DMS79 treated with DMSO at 0.1 percent for 48 hours (cell line): ENCODE data around the gene ZFAND2A.
A peak's percentile ranks its signal among the peaks of the same experiment; 100 is the strongest.
"Not testable (repeated sequence)": the region's sequence is repeated elsewhere in the genome, so short reads cannot be mapped to it uniquely, and the experiment has no call there.

ENCODE experiments used
- DNase-seq: peaks from one replicate; lab custom pipeline; 2025; lab: John Stamatoyannopoulos, UW

The ZFAND2A gene

DNA sequence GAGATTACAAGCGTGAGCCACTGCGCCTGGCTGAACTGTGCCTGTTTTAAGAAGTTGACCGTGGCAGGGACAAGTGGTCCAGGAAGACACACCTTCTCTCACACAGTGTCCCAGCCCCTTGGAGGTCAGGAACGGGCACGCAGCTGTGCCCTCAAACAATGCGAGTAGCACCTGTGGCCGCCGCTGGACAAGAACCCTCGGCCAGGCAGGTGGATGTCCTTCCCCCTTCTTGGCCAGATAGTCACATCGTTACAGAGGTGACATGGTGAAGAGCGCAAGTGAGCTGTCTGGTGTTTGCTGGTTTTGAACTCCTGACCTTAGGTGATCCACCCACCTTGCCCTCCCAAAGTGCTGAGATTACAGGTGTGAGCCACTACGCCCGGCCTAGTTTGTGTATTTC, 8.8 kb downstream of the ZFAND2A start:
- DNase-seq: no peak

DNA sequence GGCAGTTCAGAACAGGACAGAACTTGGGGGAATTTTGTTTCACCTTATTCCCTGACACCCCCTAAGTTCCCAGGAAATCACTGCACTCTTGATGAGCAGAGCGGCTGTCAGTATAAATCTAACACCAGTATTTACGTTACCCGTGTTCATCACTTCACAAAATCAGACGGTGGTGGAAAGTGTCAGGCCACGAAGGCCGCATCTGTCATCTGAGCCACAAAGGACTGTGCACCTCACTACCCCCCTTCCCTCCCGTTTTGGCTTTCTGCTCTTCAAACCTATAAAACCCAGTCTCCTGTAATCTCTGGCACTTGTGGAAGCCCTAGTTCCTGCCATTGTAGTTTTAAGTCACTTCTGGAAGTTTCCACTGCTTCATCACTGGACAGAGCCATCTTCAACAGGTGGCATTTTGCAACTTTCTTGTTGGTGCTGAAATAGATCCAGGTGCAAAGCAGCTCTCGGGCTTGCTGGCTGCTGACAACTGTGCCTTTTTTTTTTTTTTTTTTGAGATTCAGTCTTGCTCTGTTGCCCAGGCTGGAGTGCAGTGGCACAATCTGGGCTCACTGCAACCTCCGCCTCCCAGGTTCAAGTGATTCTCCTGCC, 9.5 kb downstream of the ZFAND2A start:
- DNase-seq: no peak

DNA sequence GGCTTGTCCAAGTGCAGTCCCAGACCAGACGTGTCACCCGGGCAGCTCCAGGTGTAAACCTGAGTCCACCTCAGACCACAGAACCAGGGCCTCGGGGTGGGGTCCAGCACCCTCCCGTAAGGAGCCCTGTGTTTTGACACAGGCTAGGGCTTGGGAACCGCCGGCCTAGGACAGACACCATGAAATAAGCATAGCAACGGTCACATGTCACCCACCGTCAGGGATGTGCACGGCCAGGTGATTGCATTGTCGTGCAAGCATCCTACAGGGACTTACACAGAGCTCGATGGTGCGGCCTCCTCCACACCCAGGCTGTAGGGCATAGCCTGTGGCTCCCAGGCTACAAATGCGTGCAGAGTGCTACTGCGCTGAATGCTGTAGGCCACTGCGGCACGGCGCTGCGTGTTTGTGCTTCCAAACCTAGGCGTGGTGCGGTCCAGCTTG, 10.6 kb downstream of the ZFAND2A start:
- no peak for DNase-seq

DNA sequence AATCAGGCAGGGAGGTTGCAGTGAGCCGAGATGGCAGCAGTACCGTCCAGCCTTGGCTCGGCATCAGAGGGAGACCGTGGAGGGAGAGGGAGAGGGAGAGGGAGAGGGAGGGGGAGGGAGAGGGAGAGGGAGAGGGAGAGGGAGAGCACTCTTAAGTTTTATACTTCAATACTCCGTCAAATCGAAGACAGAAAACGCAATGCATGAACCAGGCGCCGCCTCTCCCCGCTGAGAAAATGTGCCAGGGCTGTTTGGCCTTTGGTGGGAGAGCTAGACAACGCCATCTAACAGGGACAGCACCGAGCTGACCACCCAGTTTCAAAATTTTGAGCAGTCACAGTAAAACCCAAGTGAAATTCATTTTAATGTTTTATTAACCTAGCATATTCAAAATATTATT, 12.1 kb downstream of the ZFAND2A start:
- not testable (repeated sequence) for DNase-seq

DNA sequence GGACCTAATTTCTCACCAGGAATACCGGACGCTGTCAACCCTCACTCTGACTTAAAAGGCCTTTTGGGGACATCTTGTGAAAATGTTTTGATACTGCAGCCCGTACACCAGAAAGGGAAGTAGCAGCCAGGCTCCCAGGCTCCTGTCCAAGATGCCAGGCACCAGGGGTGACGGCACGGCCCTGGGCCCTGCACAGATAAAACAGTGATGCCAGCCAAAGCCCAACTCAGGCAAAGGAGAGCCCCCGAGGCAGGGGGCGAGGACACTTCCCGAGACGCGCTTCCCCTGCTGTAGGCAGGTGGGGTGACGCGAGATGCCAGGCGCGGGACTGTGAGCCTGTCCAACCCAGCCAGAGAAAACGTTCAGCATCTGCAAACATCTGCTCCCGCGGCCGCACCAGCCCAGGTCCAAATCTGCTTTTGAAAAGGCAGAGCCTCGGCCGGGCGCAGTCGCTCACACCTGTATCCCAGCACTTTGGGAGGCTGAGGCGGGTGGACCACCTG, 15.7 kb downstream of the ZFAND2A start:
- no peak for DNase-seq

DNA sequence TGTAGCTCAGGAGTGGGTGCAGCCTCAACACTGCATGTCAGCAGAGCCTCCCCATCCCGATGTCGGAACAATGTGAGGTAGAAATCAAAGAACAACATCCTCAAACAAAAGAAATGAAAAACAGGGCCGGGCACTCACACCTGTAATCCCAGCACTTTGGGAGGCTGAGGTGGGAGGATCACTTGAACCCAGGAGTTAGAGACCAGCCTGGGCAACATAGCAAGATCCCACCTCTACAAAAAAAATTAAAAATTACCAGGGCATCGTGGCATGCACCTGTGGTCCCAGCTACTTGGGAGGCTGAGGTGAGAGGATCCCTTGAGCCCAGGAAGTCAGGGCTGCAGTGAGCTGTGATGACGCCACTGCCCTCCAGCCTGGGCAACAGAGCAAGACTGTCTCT, 17.0 kb downstream of the ZFAND2A start:
- not testable (repeated sequence) for DNase-seq

DNA sequence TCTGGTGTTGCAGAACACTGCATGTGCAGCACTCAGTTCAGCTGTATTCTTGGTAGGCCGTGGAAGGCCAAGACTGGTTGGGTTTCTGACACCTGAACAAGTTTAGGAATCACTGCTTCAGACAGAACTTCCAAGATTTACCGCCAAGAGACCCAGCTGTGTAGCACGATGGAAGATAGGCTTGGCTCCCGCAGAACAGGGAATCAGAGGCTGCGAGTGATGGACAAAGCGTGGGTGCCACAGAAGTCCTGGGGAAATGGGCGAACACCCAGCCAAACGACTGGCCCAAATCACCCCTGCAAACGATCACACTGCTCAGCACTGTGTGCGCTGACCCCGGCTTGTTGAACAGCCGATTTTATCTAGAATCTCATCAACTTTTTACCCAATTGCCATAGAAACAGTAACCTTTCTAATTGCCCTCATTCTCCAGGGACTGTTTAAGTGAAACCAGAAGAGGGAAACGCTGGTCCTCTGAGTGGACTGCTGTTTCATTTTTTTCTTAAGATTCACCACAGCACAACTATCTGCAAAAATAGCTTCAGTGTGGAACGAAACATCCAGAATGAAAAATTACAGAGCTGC, 17.9 kb downstream of the ZFAND2A start:
- no peak for DNase-seq

DNA sequence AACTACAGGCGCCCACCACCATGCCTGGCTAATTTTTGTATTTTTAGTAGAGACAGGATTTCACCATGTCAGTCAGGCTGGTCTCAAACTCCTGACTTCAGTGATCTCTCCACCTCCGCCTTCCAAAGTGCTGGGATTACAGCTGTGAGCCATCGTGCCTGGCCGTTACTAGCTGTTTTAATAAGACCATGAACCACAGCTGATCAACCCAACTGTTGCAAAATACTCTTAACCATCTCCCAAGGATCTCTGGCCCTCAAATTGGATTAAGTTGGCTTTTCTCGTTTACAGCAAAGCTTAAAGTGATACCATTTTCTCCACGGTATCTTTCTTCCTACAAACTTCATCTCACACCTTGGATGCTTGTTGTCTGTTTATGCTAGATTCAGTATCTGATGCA, 18.3 kb downstream of the ZFAND2A start:
- no peak for DNase-seq

DNA sequence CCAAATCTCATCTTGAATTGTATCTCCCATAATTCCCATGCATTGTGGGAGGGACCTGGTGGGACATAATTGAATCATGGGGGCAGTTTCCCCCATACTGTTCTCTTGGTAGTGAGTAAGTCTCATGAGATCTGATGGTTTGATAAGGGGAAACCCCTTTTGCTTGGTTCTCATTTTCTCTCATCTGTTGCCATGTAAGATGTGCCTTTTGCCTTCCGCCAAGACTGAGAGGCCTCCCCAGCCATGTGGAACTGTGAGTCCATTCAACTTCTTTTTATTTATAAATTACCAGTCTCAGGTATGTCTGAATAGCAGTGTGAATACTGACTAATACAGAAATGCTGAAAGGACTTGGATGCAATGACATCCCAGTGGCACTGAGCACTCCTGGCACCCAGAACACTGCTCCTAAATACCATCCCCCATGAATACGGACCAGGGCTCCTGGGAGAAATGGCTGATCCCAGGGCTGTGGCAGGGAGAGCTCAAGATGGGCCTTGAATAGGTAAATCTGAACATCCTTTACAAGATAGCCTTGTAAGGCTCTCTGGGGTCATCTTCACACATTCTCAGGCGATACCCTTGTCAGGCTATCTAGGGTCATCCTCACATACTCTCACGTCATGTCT, 19.4 kb downstream of the ZFAND2A start:
- no peak for DNase-seq

DNA sequence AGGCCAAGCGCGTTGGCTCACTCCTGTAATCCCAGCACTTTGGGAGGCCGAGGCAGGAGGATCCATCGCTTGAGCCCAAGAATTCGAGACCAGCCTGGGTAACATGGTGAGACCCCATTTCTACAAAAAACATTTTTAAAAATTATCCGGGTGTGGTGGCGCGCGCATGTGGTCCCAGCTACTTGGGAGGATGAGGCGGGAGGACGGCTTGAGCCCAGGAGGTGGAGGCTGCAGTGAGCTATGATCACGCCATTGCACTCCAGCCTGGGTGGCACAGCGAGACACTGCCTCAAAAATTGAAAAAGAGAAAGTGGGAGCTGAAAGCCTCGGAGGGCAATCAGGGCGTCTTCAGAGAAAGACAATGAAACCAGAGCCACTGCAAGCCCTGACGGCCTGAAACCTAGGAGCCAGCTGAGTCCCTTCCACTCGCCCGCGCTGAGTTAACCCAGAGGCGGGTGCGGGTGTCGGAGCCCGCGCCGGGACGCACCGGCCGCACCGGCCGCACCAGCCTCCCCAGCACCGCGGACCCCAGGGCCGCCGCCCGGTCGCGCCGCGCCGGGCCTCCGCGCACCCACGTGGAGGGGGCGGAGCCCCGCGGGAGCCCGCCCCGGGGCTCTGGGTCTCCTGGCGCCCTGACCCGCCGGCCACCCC, 22.4 kb downstream of the ZFAND2A start:
- no peak for DNase-seq

DNA sequence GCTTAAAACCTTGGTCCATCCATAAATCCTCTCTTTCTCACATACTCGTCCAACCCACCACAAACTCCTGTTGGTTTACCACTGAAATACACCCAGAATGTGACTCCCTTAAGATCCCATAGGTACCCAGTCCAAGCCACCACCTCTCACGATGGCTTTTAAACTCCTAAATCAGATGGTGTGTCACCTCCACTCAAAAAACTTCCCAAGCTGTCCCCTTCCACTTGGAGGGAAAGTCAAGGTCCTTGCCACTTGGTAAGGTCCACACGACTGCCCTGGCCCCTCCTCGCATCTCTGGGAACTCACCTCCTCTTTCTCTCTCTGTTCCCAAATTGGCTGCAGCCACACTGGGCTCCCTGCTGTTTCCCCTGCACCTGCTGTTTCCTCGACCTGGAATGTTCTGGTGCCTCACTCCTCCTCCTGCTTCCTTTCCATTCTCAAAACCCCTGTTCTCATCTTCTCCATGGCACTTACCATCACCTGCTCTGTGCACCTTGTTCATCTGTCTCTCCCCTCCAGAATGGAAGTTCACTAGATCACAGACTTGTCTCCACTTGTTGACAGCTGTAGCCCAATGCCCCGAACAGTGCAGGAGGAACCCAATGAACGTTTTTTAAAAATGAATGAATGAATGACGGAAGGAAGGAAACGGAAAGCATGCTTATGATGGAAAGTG, 23.0 kb downstream of the ZFAND2A start:
- DNase-seq: peak; percentile 51

DNA sequence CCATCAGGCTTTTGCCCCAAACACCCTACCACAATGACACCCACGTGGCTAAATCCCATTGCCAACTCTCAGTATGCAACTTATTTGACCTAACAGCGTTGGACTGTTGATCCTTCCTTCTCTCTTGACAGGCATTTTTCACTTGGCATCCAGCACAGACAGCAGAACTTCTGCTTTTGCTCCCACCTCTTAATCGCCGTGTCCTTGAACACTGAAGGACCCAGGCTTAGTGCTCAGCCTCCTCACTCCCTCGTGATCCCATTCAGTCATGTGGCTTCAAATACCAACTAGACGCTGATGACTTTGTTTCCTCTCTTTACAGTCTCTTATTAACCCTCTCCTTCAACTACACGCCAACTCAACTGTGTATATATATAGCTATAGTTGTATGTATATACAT, 25.0 kb downstream of the ZFAND2A start:
- no peak for DNase-seq

DNA sequence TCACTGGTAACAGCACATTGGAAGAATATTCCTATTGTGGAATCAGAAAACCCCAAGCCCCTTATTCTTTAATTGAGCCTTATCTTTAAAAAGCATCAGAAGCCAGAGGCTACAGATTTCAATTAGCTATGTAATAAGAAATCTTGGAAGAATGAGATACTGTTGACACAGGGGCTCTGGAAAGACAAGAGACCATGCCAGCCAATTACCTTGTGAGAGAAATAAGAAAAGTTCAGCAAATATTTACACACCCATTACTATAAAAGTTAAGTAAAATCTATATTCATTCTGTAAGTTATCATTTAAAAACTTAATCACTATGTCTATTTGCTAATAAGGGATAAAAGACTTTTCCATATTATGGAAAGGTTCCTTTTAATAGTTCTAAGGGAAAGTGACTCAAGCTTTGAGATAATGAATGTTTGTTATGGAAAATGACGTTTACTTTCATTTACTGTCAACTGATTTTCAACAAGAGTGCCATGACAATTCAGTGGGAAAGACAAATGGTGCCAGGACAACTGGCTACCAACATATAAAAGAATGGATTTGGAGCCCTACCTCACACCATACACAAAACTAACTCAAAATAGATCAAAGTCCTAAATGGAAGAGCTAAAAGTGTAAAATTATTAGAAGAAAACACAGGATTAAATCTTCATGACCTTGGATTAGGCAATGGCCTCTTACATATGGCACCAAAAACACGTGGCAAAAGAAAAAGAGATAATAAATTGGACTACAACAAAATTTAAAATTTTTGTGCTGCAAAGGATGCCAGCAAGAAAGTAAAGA, 28.3 kb downstream of the ZFAND2A start:
- DNase-seq: peak; percentile 26

DNA sequence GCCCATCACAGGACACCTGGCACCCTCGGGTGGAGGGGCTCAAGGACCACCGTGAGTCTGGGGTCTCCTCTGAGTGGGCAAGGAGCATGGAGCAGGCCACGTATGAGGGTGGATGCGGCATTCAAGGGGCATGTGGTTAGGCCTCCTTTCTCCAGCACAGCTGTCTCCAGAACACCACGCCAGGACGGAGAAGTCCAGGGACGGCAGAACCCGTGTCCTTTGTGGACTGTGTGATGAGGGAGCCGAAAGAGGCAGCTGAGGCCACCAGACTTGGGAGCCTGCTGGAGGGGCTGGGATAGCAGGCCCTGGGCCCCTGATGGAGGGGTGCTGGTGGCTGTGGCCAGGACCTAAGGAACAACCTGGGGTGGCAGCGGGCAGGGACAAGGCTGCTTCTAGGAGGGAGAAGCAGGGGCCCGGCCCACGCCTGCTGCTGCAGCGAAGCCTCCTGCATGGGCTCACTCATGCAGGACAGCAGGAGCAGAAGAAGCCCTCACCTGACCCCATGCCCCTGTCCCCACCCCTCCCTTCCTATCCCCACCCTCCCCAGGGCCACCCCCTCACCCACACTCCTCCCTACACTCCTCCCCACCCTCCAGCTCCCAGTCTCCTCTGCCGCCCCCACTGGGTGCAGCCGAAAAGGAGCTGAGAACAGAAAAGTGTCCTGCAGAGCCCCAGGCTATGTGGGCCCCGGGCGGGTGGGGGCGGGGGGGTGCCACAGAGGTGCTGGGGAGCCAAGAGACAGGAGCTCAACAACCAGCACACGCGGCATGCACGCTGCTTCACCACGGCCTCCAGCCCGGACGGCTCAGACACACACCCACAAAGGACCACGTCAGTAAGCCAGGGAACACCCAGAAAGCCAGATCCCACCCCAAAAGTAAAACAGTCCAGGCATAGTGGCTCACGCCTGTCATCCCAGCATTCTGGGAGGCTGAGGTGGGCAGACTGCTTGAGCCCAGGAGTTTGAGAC, 29.7 kb downstream of the ZFAND2A start:
- no peak for DNase-seq

DNA sequence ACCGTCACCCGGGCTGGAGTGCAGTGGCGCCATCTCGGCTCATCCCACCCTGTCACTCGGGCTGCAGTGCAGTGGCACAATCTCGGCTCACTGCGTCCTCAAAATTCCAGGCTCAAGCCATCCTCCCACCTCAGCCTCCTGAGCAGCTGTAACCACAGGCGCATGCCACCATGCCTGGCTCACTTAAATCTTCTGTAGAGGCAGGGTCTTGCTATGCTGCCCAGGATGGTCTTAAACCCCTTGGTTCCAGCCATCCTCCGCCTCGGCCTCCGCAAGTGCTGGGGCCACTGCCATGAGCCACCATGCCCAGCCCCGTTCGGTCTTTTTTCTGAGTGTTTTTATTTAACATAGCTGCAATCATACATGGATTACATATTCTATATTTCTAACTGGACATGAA, 30.6 kb downstream of the ZFAND2A start:
- no peak for DNase-seq

DNA sequence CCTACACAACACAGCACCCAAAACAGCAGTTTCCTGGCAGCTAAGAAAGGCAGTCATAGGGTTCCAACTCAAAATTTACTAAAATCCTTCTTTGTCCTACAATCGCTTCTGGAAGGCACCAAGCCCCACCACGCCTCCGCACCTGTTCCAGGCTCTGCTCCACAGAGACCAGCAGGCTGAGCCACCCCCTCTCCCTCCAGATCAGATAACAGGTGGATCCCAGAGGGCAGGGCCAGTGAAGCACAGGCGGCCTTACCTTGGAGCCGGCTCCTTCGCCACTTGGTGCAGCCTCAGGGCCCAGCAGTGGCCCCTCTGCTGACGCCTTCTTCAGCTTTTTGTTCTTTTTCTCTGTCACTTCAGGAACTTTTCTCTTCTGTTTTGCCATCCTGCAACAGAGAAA, 33.0 kb downstream of the ZFAND2A start:
- DNase-seq: no peak

DNA sequence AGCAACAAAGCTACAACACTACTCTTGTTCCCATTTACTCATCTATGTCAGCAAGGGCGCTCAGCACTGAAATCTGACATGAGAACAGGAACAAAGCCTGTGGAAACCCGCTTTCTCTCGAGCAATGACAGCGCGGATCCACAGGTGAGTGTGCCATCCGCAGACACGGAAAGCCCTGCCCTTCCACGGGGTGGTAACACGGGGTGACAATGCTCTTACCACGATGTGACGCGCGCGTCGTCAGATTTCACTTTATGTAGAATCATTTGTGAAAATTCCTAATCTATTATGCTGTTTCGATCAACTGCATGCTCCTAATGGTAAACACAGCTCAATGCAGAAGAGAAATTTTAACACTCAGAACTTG, 34.4 kb downstream of the ZFAND2A start:
- no peak for DNase-seq

DNA sequence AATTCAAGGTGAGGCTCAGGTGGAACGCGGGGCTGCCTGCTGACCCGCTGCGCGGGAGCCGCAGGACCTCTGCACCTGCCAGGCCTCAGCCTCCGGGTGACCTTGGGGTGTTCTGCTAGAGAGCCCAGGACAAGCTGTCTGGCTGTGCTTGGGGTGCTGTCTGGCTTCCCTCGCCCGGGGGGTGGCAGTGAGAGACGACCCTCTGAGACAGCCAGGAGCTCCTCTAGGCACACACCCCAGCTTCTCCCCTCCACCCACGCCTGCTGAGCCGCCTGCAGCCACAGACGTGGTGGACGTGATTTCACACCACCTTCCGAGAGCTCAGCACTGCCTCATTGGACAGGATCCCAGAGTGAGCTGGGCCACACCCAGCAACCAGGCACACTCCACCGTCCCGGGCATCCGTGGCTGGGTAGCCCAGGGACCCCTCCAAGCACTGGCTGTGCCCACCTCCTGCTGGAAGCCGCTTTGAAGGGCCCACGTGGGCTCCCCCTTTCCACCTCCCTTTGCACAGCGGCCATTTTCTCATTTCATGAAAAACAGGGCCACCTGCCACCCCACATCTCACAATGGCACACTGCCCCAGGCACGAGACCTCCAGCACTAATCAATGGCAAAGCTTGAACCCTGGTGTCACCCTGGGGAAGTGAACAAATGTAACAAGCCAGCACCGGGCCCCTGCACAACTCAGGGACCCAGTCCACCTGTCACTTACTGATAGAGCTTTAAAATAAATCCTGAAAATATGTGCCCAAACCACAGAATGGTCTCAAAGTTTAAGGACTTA, 35.0 kb downstream of the ZFAND2A start:
- no peak for DNase-seq

DNA sequence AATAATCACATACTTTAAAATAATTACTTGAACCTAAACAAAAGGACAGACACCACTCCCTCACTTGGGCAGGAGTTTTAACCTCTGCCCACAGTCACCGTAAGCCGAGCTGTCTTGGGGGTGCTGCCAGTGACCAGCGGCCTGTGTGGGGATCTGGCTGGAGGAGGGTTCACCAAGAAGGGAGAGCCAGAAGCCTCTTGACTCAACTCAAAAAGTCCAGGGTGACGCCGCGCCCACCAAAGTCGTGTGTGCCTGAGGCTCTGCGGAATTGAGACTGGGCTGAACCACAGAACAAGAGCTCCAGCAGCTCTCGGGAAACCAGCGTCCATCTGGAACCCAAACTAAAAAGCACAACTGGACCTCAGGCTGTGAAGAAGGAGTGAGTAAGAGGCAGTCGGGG, 35.8 kb downstream of the ZFAND2A start:
- DNase-seq: no peak

DNA sequence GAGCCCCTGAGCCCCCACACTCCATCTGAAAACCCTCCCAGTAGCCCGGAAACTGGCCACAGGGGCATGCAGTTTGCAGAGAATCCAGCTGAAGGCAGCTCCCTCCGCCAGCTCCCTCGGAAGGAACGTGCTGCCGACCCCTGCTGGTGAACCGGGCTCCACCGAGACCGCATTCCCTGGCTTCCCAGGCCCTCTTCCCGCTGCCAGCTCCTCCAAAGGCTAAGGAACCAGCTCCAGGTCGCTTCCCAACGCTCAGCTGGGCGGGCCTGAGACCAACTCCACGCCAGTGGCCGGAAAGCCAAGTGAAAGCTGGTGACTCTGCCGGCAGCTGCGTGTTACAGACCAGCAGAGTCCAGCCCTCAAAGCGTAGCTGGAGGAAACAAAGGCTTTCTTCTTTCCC, 36.3 kb downstream of the ZFAND2A start:
- DNase-seq: no peak
